ENCODE measurements around the gene BTF3.

BTF3 gene

DNA sequence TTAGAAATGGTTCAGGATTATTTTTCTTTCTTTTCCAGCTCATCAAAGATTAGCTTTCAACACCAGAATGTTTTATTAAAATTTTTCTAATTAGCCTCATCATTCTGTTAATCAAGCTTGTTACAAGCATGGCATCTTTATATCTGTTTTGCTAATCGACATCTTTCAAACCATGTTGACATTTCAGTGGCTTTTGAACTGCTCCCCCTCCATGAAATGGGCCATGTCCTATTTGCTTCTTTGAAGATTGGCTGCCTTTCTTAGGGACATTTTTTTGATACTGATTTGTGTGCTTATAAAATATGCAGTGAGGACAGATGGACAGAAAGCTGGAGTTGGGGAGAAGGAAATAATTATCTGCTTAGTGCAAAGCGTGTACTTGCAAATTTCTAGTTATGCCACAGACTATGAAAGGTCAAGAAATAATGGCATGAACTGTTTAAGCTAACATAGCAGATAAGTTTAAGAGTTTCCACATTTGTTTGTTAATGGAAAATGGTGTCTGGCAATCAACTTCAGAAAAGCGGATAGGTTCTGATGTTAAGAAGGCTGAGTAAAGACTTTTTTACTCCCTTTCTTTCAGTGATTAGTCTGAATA, 27.5 kb downstream of the BTF3 start:
- no peak for TF ChIP-seq L3MBTL2 (conservative IDR thresholded peaks at IDR 0.05)
- TF ChIP-seq NFRKB (IDR thresholded peaks at IDR 0.05), result no peak
- TF ChIP-seq, protein P1, sequence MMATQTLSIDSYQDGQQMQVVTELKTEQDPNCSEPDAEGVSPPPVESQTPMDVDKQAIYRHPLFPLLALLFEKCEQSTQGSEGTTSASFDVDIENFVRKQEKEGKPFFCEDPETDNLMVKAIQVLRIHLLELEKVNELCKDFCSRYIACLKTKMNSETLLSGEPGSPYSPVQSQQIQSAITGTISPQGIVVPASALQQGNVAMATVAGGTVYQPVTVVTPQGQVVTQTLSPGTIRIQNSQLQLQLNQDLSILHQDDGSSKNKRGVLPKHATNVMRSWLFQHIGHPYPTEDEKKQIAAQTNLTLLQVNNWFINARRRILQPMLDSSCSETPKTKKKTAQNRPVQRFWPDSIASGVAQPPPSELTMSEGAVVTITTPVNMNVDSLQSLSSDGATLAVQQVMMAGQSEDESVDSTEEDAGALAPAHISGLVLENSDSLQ (IDR thresholded peaks at IDR 0.05), result no peak
- TF ChIP-seq FOXM1 (IDR thresholded peaks at IDR 0.05; ENCODE audit: borderline replicate concordance), result no peak
- no peak for TF ChIP-seq HDGF (IDR thresholded peaks at IDR 0.05; ENCODE audit: borderline replicate concordance)
- no peak for TF ChIP-seq LEF1 (IDR thresholded peaks at IDR 0.05; ENCODE audit: borderline replicate concordance)
- TF ChIP-seq BHLHE40 (IDR thresholded peaks at IDR 0.05; ENCODE audit: borderline replicate concordance), result no peak
- TF ChIP-seq ARNT (IDR thresholded peaks at IDR 0.05), result no peak
- TF ChIP-seq FOXA1 (IDR thresholded peaks at IDR 0.05), result no peak
- no peak for TF ChIP-seq FOXK2 (IDR thresholded peaks at IDR 0.05)
- ChIA-PET CTCF (no interaction called here), POLR2A (interaction anchor here (0.8 kb wide), 1 partner anchor 28 kb away, joined by 3 read pairs; the partner anchor contains the start of gene BTF3)
- DNase-seq (ENCODE audit: extremely low spot score), result no peak

GRCh38 chr5:73528248-73528647, 30.0 kb downstream of the BTF3 start:
- TF ChIP-seq HDGF (IDR thresholded peaks at IDR 0.05; ENCODE audit: borderline replicate concordance), result no peak
- no peak for TF ChIP-seq FOXM1 (IDR thresholded peaks at IDR 0.05; ENCODE audit: borderline replicate concordance)
- TF ChIP-seq CTBP1 (IDR thresholded peaks at IDR 0.05; ENCODE audit: borderline replicate concordance), result no peak
- no peak for TF ChIP-seq ELF4 (IDR thresholded peaks at IDR 0.05)
- TF ChIP-seq NFRKB (IDR thresholded peaks at IDR 0.05), result no peak
- TF ChIP-seq FOXA1 (IDR thresholded peaks at IDR 0.05), result no peak
- no peak for TF ChIP-seq SUZ12 (IDR thresholded peaks at IDR 0.05)
- TF ChIP-seq BHLHE40 (IDR thresholded peaks at IDR 0.05; ENCODE audit: borderline replicate concordance), result no peak
- TF ChIP-seq L3MBTL2 (conservative IDR thresholded peaks at IDR 0.05), result no peak
- TF ChIP-seq ZNF384 (IDR thresholded peaks at IDR 0.05), result no peak
- TF ChIP-seq FOXK2 (IDR thresholded peaks at IDR 0.05), result no peak
- no peak for TF ChIP-seq ARNT (IDR thresholded peaks at IDR 0.05)
- TF ChIP-seq SP1 (IDR thresholded peaks at IDR 0.05), result no peak
- no peak for TF ChIP-seq TARDBP (IDR thresholded peaks at IDR 0.05)
- no peak for TF ChIP-seq LEF1 (IDR thresholded peaks at IDR 0.05; ENCODE audit: borderline replicate concordance)
- TF ChIP-seq, protein P1 (IDR thresholded peaks at IDR 0.05), result no peak
- ChIA-PET CTCF (no interaction called here), POLR2A (no interaction called here)
- no peak for DNase-seq (ENCODE audit: extremely low spot score)

GRCh38 chr5:73529081-73529480, 30.8 kb downstream of the BTF3 start:
- no peak for DNase-seq (ENCODE audit: extremely low spot score)
- ChIA-PET CTCF (no interaction called here), POLR2A (interaction anchor here (0.7 kb wide), 1 partner anchor 9 kb away, joined by 3 read pairs; no protein-coding TSS in a partner anchor)
- TF ChIP-seq HDGF (IDR thresholded peaks at IDR 0.05; ENCODE audit: borderline replicate concordance) (no peak), CTBP1 (IDR thresholded peaks at IDR 0.05; ENCODE audit: borderline replicate concordance) (no peak), ELF4 (IDR thresholded peaks at IDR 0.05) (no peak), FOXM1 (IDR thresholded peaks at IDR 0.05; ENCODE audit: borderline replicate concordance) (no peak), FOXK2 (IDR thresholded peaks at IDR 0.05) (no peak), SUZ12 (IDR thresholded peaks at IDR 0.05) (no peak), L3MBTL2 (conservative IDR thresholded peaks at IDR 0.05) (no peak), TARDBP (IDR thresholded peaks at IDR 0.05) (no peak), FOXA1 (IDR thresholded peaks at IDR 0.05) (no peak), BHLHE40 (IDR thresholded peaks at IDR 0.05; ENCODE audit: borderline replicate concordance) (no peak)
- TF ChIP-seq, protein P1 (IDR thresholded peaks at IDR 0.05), result no peak

GRCh38 chr5:73531356-73531755, 33.1 kb downstream of the BTF3 start:
- no peak for TF ChIP-seq FOXK2 (IDR thresholded peaks at IDR 0.05)
- no peak for TF ChIP-seq BHLHE40 (IDR thresholded peaks at IDR 0.05; ENCODE audit: borderline replicate concordance)
- no peak for TF ChIP-seq LEF1 (IDR thresholded peaks at IDR 0.05; ENCODE audit: borderline replicate concordance)
- no peak for TF ChIP-seq NFRKB (IDR thresholded peaks at IDR 0.05)
- no peak for TF ChIP-seq FOXA1 (IDR thresholded peaks at IDR 0.05)
- TF ChIP-seq TARDBP (IDR thresholded peaks at IDR 0.05), result no peak
- TF ChIP-seq SP1 (IDR thresholded peaks at IDR 0.05), result no peak
- no peak for TF ChIP-seq SUZ12 (IDR thresholded peaks at IDR 0.05)
- no peak for TF ChIP-seq ARNT (IDR thresholded peaks at IDR 0.05)
- TF ChIP-seq, protein P1 (IDR thresholded peaks at IDR 0.05), result no peak
- no peak for TF ChIP-seq CTBP1 (IDR thresholded peaks at IDR 0.05; ENCODE audit: borderline replicate concordance)
- no peak for TF ChIP-seq L3MBTL2 (conservative IDR thresholded peaks at IDR 0.05)
- CTCF ChIA-PET, result no interaction called here
- no peak for DNase-seq (ENCODE audit: extremely low spot score)
- POLR2A ChIA-PET, result no interaction called here

GRCh38 chr5:73532195-73532594, 34.0 kb downstream of the BTF3 start:
- no peak for DNase-seq (ENCODE audit: extremely low spot score)
- ChIA-PET CTCF (no interaction called here), POLR2A (no interaction called here)
- TF ChIP-seq LEF1 (IDR thresholded peaks at IDR 0.05; ENCODE audit: borderline replicate concordance), result no peak
- TF ChIP-seq L3MBTL2 (conservative IDR thresholded peaks at IDR 0.05), result no peak
- no peak for TF ChIP-seq FOXK2 (IDR thresholded peaks at IDR 0.05)
- no peak for TF ChIP-seq ZNF384 (IDR thresholded peaks at IDR 0.05)
